Measurements from ENCODE around the gene EOLA1. TPM values are rescaled to one million over a fixed set of nuclear protein-coding genes. Genes with fewer than 3 reads are reported as not detected.
"Not testable (repeated sequence)": the region's sequence is repeated elsewhere in the genome, so short reads cannot be mapped to it uniquely, and the experiment has no call there.

Gene EOLA1
- total and polyA plus RNA-seq, 8 donors, result 16.0 to 25.0 (median 18.7) TPM

- Histone ChIP-seq H3K4me3 (no peak overlapping the region), H3K9me3 (no peaks in the 10 kb centered on the region), H3K4me1 (no peaks in the 10 kb centered on the region), H3K27ac (no peak overlapping the region), H3K27me3 (no peaks in the 10 kb centered on the region), H3K36me3 (no peaks in the 10 kb centered on the region)
- no peak for ATAC-seq
- TF ChIP-seq CTCF (IDR thresholded peaks at IDR 0.05), result no peak
- DNase-seq, result no peak
- intact Hi-C loops (cut with DNase I), result no loop called here
Measured at GRCh38 chrX:149571770-149572169, 31.0 kb downstream of the EOLA1 start.

DNA sequence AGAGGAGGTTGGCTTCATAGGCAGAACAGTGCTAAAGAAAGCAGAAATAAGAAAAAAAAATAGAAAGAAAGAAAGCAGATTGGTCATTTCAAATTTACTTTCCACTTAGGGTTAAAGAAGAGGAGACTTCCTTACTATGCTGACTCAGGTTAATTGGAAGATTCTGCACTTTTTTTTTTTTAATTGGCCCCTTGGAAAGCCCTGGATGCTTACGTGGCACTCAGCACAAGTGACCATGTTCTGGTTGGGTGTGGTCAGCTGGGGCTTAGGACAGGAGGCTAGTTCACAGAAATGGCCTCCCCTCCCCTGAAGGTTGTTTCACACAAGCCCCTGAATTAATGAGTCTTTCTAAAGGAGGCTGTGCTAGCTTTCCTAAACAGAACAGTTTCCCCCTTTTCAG, 31.9 kb downstream of the EOLA1 start:
- no peak for DNase-seq

DNA sequence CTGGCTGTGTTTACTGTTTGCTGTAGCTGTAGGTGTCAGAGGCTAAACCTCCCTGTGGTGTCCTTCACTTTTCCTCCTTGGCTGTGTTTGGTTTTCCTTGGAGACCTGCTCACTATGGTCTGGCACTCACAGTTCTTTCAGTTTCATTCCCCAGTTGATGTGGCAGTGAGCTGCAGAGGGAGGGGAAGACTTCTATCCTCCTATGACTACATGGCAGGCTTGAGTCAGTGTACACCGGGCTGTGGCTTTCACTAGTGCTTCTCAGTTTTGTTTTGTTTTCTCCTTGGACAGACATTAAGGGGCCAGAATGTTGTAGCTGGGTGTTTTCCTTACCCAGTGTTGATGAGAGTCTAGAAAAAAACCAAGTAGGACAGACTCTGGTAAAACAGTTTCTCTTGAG, 32.6 kb downstream of the EOLA1 start:
- intact Hi-C loops (cut with DNase I), result not testable (repeated sequence)

More for the DNA sequence above, 31.9 kb downstream of the EOLA1 start:
- ATAC-seq, result no peak
- TF ChIP-seq CTCF (IDR thresholded peaks at IDR 0.05), result no peak
- H3K9me3 ChIP-seq, result no peaks in the 10 kb centered on the region
- no peak overlapping the region for H3K4me3 ChIP-seq
- no peak overlapping the region for H3K27ac ChIP-seq
- no peaks in the 10 kb centered on the region for H3K4me1 ChIP-seq
- intact Hi-C loops (cut with DNase I), result no loop called here
- no peaks in the 10 kb centered on the region for H3K36me3 ChIP-seq
- no peaks in the 10 kb centered on the region for H3K27me3 ChIP-seq

GRCh38 chrX:149585631-149586030, 44.8 kb downstream of the EOLA1 start:
- ATAC-seq; H3K4me1 ChIP-seq; H3K27me3 ChIP-seq; H3K9me3 ChIP-seq; H3K4me3 ChIP-seq; H3K36me3 ChIP-seq; H3K27ac ChIP-seq; DNase-seq; intact Hi-C loops (cut with DNase I): not testable (repeated sequence)

More for the DNA sequence above, 32.6 kb downstream of the EOLA1 start:
- ATAC-seq, result peak; percentile 47
- H3K4me1 ChIP-seq, H3K27me3 ChIP-seq, H3K36me3 ChIP-seq, H3K4me3 ChIP-seq, H3K9me3 ChIP-seq, H3K27ac ChIP-seq, DNase-seq: not testable (repeated sequence)

- ATAC-seq, result not testable (repeated sequence)
Measured at GRCh38 chrX:149587359-149587758, 46.5 kb downstream of the EOLA1 start, which contains the start of gene MAGEA9B. TSS of gene MAGEA9B (minus strand) at chrX:149587459. CDS start at chrX:149583179, 4,280 bp downstream.

DNA sequence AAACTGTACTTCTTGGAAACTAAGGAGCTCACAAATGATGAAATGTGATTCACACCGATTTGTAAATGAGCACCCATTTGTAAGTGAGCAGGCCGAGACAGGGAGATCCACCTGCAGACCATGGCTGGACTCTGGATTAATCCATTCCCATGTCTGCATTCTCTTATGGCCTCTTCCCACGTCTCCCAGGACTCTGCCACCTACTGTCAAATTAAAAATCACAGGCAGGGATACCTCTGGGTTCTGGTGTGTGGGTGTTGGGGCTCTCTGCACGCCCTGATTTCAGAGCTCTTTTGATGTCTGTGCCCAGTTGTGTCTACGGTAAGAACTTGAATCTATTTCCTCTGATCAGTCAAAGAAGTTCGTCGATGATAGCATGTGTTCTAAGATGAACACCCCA, 50.2 kb downstream of the EOLA1 start:
- H3K9me3 ChIP-seq; H3K27me3 ChIP-seq; H3K4me1 ChIP-seq; H3K4me3 ChIP-seq; H3K36me3 ChIP-seq; DNase-seq; intact Hi-C loops (cut with DNase I); ATAC-seq; H3K27ac ChIP-seq: not testable (repeated sequence)

More at GRCh38 chrX:149587359-149587758, 46.5 kb downstream of the EOLA1 start, which contains the start of gene MAGEA9B:
- H3K27ac ChIP-seq; H3K4me3 ChIP-seq; DNase-seq; H3K36me3 ChIP-seq; H3K27me3 ChIP-seq; H3K4me1 ChIP-seq; H3K9me3 ChIP-seq; intact Hi-C loops (cut with DNase I): not testable (repeated sequence)

- H3K27me3 ChIP-seq; DNase-seq; H3K4me1 ChIP-seq; H3K9me3 ChIP-seq; H3K4me3 ChIP-seq; intact Hi-C loops (cut with DNase I); H3K27ac ChIP-seq; H3K36me3 ChIP-seq; ATAC-seq: not testable (repeated sequence)
Measured at GRCh38 chrX:149595214-149595613, 54.4 kb downstream of the EOLA1 start, which contains the start of gene HSFX2. TSS of gene HSFX2 (minus strand) at chrX:149595314. CDS start at chrX:149594700, 614 bp downstream.

DNA sequence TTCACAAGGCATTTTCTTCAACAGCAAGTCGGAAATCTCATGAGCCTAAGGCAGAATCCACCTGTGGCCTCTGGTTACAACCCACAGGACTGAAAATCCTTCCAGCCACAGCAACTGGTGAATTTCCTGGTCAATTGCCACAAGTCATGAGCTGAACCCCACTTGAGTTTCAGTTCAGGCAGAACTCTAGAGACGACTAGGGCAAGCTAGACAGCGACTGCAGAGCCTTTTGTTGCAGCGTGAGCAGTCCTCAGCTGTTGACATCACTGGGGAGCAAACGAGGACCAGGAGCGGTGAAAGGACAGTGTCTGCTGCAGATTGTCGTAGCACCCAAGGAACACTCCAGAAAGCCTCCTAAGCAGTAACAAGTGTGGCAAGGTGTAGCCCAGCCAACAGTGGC, 55.1 kb downstream of the EOLA1 start:
- H3K27ac ChIP-seq; H3K4me1 ChIP-seq; H3K9me3 ChIP-seq; H3K27me3 ChIP-seq; H3K4me3 ChIP-seq; H3K36me3 ChIP-seq; DNase-seq; ATAC-seq; intact Hi-C loops (cut with DNase I): not testable (repeated sequence)

Other genes with a start within 250 kb of the EOLA1 start
- 100 to 1,000 TPM; 113 to 120 TPM for gene IDS, start 35.7 kb upstream of the EOLA1 start, total RNA-seq
- 10 to 100 TPM; 30.1 to 39.9 (median 34.4) TPM for gene IDS, start 35.7 kb upstream of the EOLA1 start, polyA plus RNA-seq (ENCODE audit: insufficient read length in 6 of 6)
- gene HSFX3, start 8.9 kb downstream of the EOLA1 start, total RNA-seq, result not detected
- not detected for gene HSFX3, start 8.9 kb downstream of the EOLA1 start, polyA plus RNA-seq (ENCODE audit: insufficient read length in 6 of 6)
- gene MAGEA9B, start 46.4 kb downstream of the EOLA1 start, total RNA-seq, result not detected
- gene MAGEA9B, start 46.4 kb downstream of the EOLA1 start, polyA plus RNA-seq (ENCODE audit: insufficient read length in 6 of 6), result not detected
- gene HSFX2, start 54.3 kb downstream of the EOLA1 start, total RNA-seq, result under 1 TPM; 0.39 to 0.52 TPM
- 1 to 10 TPM in 1 of 6 donors, under 1 TPM in 5; 0.17 to 1.2 (median 0.50) TPM for gene HSFX2, start 54.3 kb downstream of the EOLA1 start, polyA plus RNA-seq (ENCODE audit: insufficient read length in 6 of 6)
- gene TMEM185A, start 90.8 kb downstream of the EOLA1 start, total RNA-seq, result 10 to 100 TPM; 20.0 to 20.7 TPM
- gene TMEM185A, start 90.8 kb downstream of the EOLA1 start, polyA plus RNA-seq (ENCODE audit: insufficient read length in 6 of 6), result 10 to 100 TPM; 38.4 to 41.6 (median 40.9) TPM
- gene MAGEA11, start 171.0 kb downstream of the EOLA1 start, total RNA-seq, result not detected
- not detected for gene MAGEA11, start 171.0 kb downstream of the EOLA1 start, polyA plus RNA-seq (ENCODE audit: insufficient read length in 6 of 6)
- 1 to 10 TPM; 1.2 TPM for gene HSFX1, start 233.1 kb downstream of the EOLA1 start, total RNA-seq
- gene HSFX1, start 233.1 kb downstream of the EOLA1 start, polyA plus RNA-seq (ENCODE audit: insufficient read length in 6 of 6), result 1 to 10 TPM; 1.4 to 2.7 (median 2.4) TPM
- gene MAGEA9, start 240.9 kb downstream of the EOLA1 start, total RNA-seq, result not detected
- gene MAGEA9, start 240.9 kb downstream of the EOLA1 start, polyA plus RNA-seq (ENCODE audit: insufficient read length in 6 of 6), result not detected